NCI-H1694 treated with DMSO at 0.1 percent for 48 hours (cell line): ENCODE results near the gene MUC6.
"Not testable (repeated sequence)": the region's sequence is repeated elsewhere in the genome, so short reads cannot be mapped to it uniquely, and the experiment has no call there.

Source experiments
- DNase-seq: peaks from one replicate; lab custom pipeline; 2025; lab: John Stamatoyannopoulos, UW

Gene MUC6

DNA sequence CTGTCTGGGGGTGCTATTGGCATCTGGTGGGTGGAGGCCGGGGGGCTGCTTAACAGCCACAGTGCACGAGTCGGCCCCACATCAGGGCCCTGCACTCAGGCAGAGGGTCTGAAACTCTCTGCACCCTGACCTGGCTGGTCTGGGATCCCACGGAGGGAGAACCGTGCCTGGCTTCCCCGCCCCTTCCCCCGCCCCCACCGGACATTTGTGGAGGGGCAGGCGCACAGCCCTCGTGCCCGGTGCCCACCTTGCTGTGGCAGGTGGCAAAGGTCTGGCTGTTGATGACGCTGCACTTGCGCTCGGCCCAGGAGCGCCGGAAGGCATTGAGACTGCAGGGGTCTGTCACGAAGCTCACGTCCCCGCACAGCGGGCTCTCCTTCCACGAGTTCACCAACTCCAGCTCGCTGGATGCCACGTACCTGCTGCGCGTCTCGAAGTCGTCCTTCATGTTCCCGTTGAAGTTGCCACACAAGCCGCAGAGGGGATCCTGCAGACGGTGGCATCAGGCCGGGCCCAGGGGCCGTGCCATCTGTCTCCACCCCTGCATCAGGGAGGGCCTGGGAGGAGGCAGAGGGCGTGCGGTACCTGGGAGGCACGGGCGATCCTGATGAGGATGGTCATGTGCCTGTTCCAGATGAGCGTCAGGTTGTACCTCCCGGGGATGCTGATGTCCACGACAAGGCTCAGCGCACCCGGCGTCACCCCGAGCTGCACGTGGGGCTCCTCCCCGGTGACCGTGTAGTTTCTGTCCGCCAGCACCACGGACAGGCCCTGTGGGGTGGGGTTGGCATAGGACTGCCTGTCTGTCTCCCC lies 11.7 kb downstream of the MUC6 start:
- DNase-seq = no peak

DNA sequence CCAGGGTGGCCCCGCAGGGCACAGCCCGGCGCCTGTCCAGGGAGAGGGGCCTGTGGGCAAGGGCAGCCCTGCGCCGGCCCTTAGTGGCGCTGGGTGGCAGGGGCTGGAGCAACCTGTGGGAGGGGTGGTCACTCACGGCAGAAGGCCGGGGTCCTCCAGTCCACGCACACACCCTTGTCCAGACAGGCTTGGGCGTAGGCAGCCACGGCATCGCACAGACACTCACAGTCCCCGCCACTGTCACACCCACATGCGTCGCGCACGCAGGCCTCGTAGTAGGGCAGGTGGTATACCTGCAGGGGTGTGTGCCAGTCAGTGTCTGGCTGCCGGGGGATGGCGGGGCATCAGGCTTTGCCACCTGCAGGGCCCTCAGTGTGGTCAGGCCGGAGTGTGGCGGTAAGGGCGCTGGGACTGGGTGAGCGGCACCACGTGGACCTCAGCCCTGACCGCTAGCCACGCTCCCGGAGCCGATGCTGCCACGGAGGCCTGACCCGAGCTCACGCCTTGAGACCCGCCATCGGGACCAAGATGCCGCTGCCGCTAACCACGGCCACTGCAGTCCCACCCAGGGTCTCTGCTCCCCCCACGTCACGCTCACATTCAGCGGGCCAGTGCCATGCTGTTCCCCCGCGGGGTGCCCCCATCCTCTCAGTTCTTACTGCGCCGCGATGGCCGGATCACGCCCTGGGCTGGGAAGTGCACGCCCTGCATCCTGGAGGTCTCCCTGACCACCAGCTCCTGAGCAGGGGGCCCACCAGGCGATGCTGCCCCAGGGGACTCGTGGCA lies 12.5 kb downstream of the MUC6 start:
- no peak for DNase-seq

DNA sequence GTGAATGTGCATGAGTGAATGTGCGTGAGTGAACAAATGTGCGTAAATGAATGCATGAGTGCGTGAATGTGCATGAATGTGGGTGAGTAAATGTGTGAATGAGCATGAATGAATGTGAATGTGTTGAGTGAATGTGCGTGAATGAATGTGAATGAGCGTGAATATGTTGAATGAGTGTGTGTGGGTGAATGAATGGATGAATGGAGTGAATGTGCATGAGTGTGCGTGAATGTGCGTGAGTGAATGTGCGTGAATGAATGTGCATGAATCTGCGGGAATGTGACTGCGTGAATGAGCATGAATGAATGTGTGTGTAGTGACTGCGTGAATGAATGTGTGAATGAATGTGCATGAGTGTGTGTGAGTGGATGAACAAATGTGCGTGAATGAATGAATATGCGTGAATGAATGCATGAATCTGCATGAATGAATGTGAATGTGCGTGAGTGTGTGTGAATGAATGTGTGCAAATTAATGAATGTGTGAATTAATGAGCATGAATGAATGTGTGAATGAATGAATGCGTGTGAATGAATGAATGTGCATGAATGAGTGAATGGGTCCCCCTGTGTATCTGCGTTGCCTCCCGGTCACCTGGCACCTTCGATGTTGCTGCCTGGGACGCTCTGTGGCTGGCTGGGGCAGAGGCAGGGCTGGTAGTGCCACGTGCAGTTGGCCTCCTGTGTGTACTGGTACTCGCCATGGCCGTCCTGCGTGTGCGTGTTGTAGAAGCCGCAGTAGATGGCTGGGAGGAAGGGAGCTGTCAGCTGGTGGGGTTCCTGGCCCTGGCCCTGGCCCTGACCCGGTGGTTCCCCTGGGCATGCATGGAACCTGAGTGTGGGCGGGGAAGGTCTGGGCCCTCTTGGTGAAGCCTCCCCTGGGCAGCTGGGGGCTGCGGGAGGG lies 13.4 kb downstream of the MUC6 start:
- no peak for DNase-seq

DNA sequence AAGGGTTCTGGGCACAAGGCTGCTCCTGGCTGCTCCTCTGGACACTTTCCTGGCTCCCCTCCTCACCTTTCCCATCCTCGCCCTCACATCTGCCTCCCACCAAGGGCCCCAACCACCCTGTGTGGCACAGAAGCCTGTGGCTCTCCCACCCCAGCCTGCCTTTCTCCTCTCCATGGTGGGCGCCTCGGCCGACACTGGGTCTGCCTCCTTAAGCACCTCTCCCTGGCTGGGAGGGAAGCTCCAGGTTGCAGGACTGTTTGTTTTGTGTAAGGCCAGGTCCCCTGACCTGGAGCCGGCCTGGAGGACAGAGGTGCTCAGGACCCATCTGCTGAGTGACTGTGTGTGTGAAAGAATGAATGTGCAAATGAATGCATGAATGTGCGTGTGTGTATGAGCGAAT lies 14.1 kb downstream of the MUC6 start:
- no peak for DNase-seq

DNA sequence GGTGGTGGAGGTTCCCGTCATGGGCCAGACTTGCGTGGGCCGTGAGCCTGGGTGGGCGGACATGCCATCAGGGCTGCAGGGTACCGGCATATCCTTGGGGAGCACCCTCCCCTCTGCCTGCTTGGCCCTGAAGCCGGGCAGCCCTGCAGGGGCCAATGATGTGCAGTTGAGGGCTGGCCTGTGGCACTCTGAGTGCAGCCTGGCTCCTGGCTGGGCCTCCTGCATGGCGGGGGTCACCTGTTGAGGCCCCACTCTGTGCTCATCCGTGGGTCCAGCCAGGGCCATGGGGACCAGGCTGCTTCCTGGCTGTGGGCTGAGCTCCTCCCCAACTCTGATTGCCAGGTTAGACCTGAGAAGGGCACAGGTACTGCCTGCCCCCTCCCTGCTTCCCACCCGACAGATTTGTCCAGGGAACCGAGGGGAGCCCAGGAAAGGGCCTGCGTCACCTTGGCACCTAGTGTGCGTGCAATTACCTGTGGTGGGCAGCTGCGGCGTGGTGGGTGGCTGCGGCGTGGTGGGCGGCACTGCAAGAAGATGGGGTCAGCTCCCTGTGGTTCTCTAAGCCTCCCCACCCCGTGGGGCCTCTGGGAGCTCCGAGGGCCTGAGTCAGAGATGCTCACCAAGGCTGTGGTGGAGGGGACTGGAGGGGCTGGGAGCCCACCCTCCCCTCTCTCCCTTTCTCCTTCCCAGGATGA lies 16.2 kb downstream of the MUC6 start:
- no peak for DNase-seq

DNA sequence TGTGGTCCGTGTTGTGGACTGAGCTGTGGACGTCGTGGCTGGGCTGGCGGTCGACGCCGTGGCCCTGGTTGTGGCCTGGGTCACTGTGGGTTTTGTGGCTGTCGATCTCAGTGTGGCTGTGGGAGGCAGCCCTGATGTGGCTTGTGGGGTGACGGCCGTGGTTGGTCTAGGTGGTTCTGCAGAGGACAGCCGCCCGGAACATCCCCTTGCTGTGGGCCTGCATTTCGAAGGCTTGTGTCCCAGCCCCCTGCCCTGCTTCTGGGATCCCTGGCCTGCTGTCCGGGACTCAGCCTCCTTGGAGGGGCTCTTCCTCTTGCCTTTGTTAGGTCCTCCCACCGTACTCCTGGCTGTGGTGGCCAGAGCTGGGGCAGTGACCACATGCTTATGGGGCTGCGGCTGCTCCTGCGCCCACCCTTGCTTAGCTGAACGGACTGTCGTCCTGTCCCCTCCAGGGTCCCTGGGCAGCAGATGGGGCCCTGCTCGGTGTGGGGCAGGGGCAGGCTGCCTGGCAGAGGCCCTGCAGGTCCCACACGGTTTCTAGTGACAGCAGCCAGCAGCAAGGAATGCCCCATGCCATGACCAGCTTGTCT lies 17.1 kb downstream of the MUC6 start:
- no peak for DNase-seq

DNA sequence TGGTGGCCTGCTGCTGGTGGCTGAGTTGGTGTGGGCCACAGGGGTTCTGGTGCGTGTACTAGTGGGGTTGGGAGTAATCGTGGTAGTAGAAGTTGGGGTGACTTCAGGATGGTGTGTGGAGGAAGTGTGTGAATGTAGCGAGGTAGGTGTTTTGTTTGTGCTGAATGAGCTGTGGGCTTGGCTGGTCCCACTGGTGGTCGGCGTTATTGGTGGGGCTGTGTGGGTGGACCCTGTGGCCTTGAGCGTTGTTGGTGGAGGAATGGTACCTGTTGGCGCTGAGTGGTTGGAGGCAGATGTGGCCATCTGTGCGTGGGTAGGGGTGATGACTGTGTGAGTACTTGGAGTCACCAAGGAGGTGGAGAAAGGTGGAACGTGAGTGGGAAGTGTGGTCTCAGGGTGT lies 18.4 kb downstream of the MUC6 start:
- no peak for DNase-seq

DNA sequence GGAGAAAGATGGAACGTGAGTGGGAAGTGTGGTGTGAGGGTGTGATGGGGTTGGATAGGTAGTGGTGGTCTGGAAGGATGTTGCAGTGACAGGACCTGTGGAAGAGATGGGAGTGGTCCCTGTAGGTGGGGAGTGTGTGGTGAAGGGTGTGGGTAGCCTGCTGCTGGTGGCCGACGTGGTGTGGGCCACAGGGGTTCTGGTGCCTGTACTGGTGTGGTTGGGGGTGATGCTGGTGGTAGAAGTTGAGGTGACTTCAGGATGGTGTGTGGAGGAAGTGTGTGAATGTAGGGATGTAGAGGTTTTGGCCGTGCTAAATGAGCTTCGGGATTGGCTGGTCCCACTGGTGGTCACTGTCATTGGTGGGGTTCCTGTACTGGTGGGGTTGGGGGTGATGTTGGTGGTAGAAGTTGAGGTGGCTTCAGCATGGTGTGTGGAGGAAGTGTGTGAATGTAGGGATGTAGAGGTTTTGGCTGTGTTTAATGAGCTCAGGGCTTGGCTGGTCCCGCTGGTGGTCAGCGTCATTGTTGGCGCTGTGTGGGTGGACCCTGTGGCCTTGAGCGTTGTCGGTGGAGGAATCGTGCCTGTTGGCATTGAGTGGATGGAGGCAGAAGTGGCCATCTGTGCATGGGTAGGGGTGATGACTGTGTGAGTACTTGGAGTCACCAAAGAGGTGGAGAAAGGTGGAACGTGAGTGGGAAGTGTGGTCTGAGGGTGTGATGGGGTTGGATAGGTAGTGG lies 19.1 kb downstream of the MUC6 start:
- DNase-seq = no peak

DNA sequence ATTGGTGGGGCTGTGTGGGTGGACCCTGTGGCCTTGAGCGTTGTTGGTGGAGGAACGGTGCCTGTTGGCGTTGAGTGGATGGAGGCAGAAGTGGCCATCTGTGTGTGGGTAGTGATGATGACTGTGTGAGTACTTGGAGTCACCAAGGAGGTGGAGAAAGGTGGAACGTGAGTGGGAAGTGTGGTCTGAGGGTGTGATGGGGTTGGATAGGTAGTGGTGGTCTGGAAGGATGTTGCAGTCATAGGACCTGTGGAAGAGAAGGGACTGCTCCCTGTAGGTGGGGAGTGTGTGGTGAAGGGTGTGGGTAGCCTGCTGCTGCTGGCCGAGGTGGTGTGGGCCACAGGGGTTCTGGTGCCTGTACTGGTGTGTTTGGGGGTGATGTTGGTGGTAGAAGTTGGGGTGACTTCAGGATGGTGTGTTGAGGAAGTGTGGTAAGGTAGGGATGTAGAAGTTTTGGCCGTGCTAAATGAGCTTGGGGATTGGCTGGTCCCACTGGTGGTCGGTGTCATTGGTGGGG lies 19.9 kb downstream of the MUC6 start:
- DNase-seq = not testable (repeated sequence)

DNA sequence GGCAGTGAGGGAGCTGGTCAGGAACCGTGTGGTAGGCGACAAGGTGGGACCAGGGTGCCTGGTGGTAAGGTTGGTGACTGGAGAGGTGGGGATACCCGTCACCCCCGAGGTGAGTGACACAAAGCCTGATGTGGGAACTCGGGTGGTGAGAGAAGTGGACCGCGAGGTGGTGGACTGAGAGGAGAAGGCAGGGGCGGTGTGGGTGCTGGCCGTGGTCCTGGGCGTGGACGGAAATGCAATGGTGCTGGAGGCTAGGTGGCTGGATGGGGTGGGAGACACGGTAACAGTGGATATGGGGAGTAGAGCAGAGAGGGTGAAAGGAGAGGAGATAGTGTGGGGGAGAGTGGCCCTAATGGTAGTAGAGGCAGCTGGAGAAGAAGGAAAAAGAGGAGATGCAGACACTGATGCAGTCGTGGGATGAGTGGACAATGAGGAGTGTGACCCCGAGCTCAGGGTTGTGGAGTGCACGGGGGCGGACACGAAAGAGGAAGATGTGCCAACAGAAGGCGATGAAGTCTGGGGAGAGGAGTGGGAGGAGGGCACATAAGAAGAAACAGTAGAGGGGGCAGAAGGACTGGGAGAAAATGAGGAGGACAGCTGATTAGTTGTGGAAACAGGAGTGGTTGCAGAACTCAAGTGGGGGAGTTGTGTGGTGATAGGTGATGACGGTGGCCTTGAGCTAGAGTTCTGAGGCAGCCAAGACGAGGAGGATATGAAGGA lies 20.5 kb downstream of the MUC6 start:
- DNase-seq = no peak

DNA sequence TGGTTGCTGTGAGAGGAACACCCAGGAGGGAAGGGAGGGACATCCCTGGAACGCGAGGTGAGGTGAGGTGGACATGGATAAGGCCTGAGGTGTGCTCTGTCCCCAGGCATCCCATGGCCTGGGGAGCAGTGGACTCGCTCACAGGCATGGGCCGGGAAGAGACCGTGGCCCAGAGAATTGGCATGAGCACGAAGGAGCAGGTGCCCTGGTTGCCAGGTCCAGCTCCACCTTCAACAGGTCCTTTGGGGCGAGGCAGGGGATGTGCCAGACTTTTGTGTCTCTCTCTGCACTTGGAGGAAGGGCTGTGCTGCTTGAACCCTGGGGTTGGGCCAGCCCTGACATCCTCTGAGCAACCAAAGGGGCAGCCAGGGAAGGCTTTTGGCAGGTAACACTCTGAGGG lies 21.5 kb downstream of the MUC6 start:
- no peak for DNase-seq

DNA sequence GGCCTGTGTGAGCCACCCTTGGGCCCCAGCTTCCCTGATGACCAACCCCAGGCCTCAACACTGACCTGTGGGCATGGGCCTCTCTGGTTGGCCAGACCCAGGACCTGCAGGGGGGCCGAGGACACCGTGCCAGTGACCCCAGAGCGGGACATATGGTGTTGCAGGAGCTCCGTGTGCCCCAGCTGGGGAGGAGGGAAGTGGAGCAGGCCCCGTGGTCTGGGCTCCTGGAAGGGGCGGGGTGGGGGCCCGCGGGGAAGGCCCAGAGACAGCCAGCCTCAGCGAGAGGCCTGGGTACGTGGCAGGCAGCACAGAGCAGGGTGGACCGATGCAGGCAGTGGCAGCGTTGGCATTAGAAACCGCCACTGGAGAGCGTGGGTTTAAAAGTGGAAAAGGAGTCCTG lies 22.2 kb downstream of the MUC6 start:
- DNase-seq = no peak

DNA sequence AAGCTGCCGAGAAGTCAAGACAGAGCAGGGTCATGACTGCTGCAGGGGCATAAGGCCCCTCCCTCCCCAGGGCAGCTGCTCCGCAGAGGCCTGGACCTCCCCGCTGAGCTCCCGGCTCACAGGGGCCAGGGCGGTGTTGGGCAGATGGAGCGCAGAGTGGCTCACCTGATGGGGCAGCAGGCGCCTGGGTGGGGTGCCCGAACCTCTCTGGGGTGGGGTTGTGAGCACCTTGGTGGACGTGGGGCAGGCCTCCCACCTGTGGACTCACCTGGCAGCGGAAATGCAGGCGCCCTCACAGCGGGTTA lies 22.9 kb downstream of the MUC6 start:
- no peak for DNase-seq

DNA sequence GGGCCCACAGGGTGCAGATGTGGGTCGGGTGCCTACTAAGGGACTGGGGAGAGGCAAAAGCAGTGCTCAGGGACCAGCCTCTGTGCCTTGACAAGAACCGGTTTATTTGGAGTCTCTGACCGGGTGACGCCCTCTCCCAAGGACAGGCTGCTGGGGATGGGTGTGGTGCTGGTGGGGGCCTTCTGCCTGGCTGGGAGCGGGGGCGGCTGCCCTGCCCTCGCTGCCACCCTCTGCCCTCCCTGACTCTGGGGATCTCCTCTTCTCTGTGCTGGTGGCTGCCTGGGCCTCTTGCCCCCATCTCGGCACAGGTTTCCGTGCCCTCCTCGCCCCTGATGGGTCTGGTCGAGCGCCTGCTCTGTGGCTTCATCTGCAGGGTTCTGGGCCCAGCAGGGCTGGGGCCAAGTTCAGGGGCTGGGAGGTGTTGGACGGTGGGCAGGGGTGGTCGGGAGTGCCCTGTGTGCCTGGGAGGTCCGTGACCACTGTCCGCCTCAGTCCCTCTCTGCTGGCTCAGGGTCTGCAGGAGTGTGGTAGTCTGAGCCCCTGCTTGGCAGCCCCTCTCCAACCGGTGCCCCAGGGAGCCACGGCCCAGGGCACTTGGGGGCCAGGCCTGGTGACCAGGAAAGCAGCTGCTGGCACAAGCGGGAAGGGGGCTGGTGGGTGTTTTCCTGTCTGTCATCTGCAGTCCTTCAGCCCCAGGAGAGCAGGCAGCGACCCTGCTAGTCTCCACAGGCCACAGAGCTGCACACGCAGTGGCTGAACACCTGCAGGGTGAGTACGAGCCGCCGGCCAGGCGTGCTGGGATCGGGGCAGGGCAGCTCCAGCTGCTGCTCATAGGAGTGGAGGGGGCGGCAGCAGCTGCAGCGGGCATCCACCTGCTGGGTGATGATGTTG lies 23.5 kb downstream of the MUC6 start:
- no peak for DNase-seq

DNA sequence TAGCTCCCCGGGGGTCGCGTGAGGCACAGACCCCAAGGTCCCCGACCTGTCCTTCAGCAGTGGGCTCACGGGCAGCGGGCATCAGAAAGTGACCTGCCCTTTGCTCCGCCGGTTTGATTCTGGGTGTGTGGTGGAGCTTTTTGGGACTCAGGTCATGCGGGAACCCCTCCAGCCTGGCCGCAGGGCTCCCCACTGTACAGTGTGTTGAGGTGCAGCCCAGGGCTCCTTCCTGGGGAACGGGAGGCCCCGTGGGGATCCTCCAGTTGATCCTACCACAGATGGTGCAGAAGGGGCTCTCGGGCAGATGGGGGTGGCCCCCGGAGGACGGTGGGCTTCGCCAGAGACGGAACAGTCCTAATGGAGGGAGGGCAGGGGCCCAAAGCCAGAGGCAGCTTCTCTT lies 24.2 kb downstream of the MUC6 start:
- no peak for DNase-seq

DNA sequence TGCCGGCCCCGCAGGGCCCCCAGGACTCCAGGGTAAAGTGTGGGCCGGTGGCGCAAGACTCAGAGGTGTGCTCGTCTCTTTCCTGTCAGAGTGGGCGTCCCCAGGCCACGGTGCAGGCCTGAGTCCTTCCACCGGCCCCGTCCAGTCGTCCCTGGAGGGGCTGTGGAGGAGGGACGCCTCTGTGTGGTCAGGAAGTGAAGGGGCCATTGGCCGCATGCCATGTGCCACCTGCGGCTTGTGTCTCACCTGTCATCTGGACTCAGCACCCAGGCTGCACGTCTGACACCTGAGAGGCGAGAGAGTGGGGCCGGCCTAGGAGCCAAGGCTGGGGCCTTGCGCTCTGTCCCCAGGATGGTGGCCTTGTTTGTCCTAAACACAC lies 25.2 kb downstream of the MUC6 start:
- no peak for DNase-seq

DNA sequence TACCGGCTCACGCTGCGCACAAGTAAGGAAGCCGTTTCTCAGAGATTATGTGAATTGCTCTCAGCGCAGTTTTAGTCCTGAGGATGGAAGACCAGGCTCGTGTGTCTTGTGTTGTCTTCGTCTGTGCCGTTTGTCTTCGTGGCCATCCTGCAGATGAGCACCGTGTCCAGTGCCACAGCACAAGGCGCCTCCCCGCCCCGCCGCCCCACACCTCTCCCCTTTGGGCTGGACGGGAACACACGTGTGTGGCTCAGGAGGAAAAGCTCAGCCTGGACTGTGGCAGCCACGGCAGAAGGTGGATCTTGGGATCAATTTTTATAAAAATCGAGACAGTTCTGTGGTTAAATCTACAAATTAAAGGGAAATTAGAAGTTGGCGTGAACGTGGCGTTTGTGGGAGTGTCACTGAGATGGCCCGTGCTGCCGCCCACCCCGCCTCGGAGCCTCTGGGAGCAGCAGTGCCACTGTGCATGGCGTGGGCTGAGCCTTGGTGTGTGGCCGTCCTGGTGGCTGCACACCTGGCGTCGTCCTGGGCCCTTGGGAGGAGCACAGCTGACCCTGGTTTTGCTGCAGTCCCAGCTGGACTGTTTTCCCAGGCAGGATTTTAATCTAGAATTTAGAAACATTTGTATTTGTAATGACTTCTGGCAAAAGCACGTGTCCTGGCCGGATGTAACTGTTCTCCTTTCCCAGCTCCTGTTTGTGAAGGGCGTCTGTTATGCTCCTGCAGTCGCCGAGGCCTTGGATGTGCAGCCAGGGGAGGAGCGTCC lies 25.8 kb downstream of the MUC6 start:
- no peak for DNase-seq

DNA sequence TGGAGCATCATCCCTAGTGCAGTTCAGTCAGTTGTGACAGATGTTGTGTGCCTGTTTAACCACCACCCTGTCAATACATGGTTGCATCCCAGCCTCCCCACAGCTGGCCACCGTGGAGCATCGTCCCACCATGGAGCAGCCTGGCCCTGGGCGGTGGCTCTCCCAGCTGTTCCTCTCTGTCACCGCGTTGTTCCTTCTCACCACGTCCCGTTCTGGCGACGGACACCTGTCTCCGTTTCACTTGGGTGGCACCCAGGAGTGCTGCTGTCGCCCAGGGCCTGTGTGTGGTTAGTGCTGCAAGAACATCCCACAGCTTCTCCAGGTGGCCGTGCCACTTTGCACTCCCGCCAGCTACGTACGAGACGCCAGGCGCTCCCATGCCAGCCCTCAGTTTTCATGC lies 26.5 kb downstream of the MUC6 start:
- DNase-seq = peak; percentile 43
